K562 (cell line): ENCODE data around the gene SKIL. TPM values are rescaled to one million over a fixed set of nuclear protein-coding genes. Genes with fewer than 3 reads are reported as not detected.

Experiments
- ARID2 ChIP-seq: fragments of 450-650 bp; IDR thresholded peaks from 2 replicates; pipeline ENCODE4 v1.6.1; 2017; ENCODE audit warnings: antibody characterized with exemption, mild to moderate bottlenecking
- ARNT ChIP-seq, 2 experiments: fragments of 450-650 bp; IDR thresholded peaks; 2 replicates each; pipeline ENCODE4 v1.6.1; 2016; ENCODE audit warnings: mild to moderate bottlenecking in 1 of 2
- BRD4 ChIP-seq: fragments of 200-600 bp; sonication (generic); IDR thresholded peaks from 2 replicates; pipeline ENCODE4 v1.6.1; 2017; ENCODE audit warnings: inconsistent platforms
- CBX3 ChIP-seq, 2 experiments: IDR thresholded peaks; 1 replicate in 1 of 2; 2 replicates in 1 of 2; pipeline ENCODE4 v1.6.1; 2012; ENCODE audit warnings: inconsistent platforms in 2 of 2, low read length in 2 of 2, borderline replicate concordance in 1 of 2, control low read depth in 1 of 2
- E2F6 ChIP-seq, 2 experiments: IDR thresholded peaks; 2 replicates each; pipeline ENCODE4 v1.6.1; 2011; ENCODE audit warnings: borderline replicate concordance in 1 of 2, control low read depth in 1 of 2, low read depth in 1 of 2, low read length in 1 of 2, mild to moderate bottlenecking in 1 of 2, mixed read lengths in 1 of 2, moderate library complexity in 1 of 2; ENCODE audit not compliant: insufficient read depth in 1 of 2, insufficient read length in 1 of 2, poor library complexity in 1 of 2, severe bottlenecking in 1 of 2; ENCODE audit errors: extremely low read depth in 1 of 2
- MLLT1 ChIP-seq, 2 experiments: fragments of 450-650 bp; IDR thresholded peaks; 2 replicates each; pipeline ENCODE4 v1.6.1; 2016
- MTA1 ChIP-seq: fragments of 450-650 bp; IDR thresholded peaks from 2 replicates; pipeline ENCODE4 v1.6.1; 2017; ENCODE audit warnings: borderline replicate concordance
- NCOA2 ChIP-seq, 2 experiments: fragments of 450-650 bp; IDR thresholded peaks; 2 replicates each; pipeline ENCODE4 v1.6.1; 2018; ENCODE audit warnings: mild to moderate bottlenecking in 2 of 2, moderate library complexity in 1 of 2; ENCODE audit not compliant: partially characterized antibody in 2 of 2
- NCOR1 ChIP-seq: fragments of 450-650 bp; IDR thresholded peaks from 2 replicates; pipeline ENCODE4 v1.6.1; 2016; ENCODE audit warnings: mild to moderate bottlenecking, moderate library complexity
- NFIC ChIP-seq: fragments of 450-650 bp; IDR thresholded peaks from 2 replicates; pipeline ENCODE4 v1.6.1; 2017; ENCODE audit warnings: mild to moderate bottlenecking, inconsistent platforms
- SMARCB1 ChIP-seq: IDR thresholded peaks from 2 replicates; pipeline ENCODE4 v1.6.1; 2011; ENCODE audit warnings: improper control_type of control experiment, low read depth; ENCODE audit not compliant: insufficient read length
- SMARCE1 ChIP-seq: fragments of 450-650 bp; IDR thresholded peaks from 2 replicates; pipeline ENCODE4 v1.7.1; 2016; ENCODE audit warnings: mild to moderate bottlenecking
- SREBF1 ChIP-seq: fragments of 150-350 bp; IDR thresholded peaks from 2 replicates; pipeline ENCODE4 v1.6.1; 2014; ENCODE audit warnings: antibody characterized with exemption, low read depth, low read length, borderline replicate concordance
- TAF7 ChIP-seq: fragments of 450-650 bp; IDR thresholded peaks from 2 replicates; pipeline ENCODE4 v1.6.1; 2016; ENCODE audit warnings: missing genetic modification characterization, missing compliant biosample characterization
- ZBED1 ChIP-seq: IDR thresholded peaks from 2 replicates; pipeline ENCODE4 v1.6.1; 2014
- ZFX ChIP-seq: sonication (generic); formaldehyde crosslinking; IDR thresholded peaks from 2 replicates; pipeline ENCODE4 v1.8.0; 2022; ENCODE audit warnings: mild to moderate bottlenecking, missing genetic modification reagents, moderate library complexity
- ZNF592 ChIP-seq: fragments of 450-650 bp; IDR thresholded peaks from 2 replicates; pipeline ENCODE4 v1.6.1; 2017; ENCODE audit warnings: antibody characterized with exemption, mild to moderate bottlenecking
- polyA plus RNA-seq, 8 experiments: library from polyadenylated mRNA; depleted of rRNA in 4 of 8; stranded (reverse) in 5 of 8; unstranded in 3 of 8; fragments of >200 nt; fragmentation: Nextera tagmentation in 2 of 8; fragmentation: Illumina TruSeq in 1 of 8; extraction: Ambion mirVana in 2 of 8; extraction: Trizol in 1 of 8; gene quantifications; 2 replicates each; pipeline versions ENCODE4 v1.2.1 to v1.2.3, GENCODE V29; 2011 to 2014; ENCODE audit warnings: inconsistent platforms in 1 of 8, missing spikeins in 1 of 8
- total RNA-seq, 7 experiments: library from RNA; depleted of rRNA in 6 of 7; stranded (reverse); fragments of >200 nt in 6 of 7; fragmentation: Illumina TruSeq in 2 of 7; extraction: Trizol in 2 of 7; gene quantifications; 2 replicates each; pipeline versions ENCODE4 v1.2.1 to v1.2.3, GENCODE V29; 2011 to 2021; ENCODE audit warnings: low replicate concordance in 1 of 7
- TF ChIP-seq, protein P1 (sequence below): sonication (generic); formaldehyde crosslinking; IDR thresholded peaks from 2 replicates; pipeline ENCODE4 v1.8.0; 2022; ENCODE audit warnings: mild to moderate bottlenecking, missing genetic modification reagents

The SKIL gene
- total and polyA plus RNA-seq, 9 of the 15 experiments (the other 6 are each of a cell fraction or from before 2014, with no cell fraction given) = 4.3 to 19.1 (median 9.7) TPM

GRCh38 chr3:170355738-170356595 is 1.5 kb upstream of the SKIL start (continued):
- TF ChIP-seq BRD4 (peak; percentile 31; the same call in 1 of the 2 replicates), ARID2 (0 out of 2 replicates have a peak, but pooled peaks have one; percentile 23), MLLT1 (IDR thresholded peaks at IDR 0.05) (peak in 1 of 2 experiments; percentile 68; a peak in 1 of 4 replicates), SREBF1 (no peak), CBX3 (IDR thresholded peaks at IDR 0.05; ENCODE audit: borderline replicate concordance in 1 of 2, low read length in 2 of 2) (no peak), NCOA2 (IDR thresholded peaks at IDR 0.05; ENCODE audit: partially characterized antibody in 2 of 2) (no peak), SMARCB1 (no peak), MTA1 (peak; percentile 42; the same call in 1 of the 2 replicates), SMARCE1 (peak; percentile 45; the same call in 1 of the 2 replicates), ZBED1 (0 out of 2 replicates have a peak, but pooled peaks have one; percentile 11), ZNF592 (peak; percentile 28; the same call in 1 of the 2 replicates), ARNT (IDR thresholded peaks at IDR 0.05) (0 out of 4 replicates have a peak, but pooled peaks of 1 of the 2 experiments have one; percentile 28), NCOR1 (0 out of 2 replicates have a peak, but pooled peaks have one; percentile 24), E2F6 (IDR thresholded peaks at IDR 0.05; ENCODE audit: borderline replicate concordance in 1 of 2, extremely low read depth in 1 of 2, insufficient read depth in 1 of 2, insufficient read length in 1 of 2, low read depth in 1 of 2, low read length in 1 of 2, poor library complexity in 1 of 2, severe bottlenecking in 1 of 2) (no peak), ZFX (CRISPR knock-in tag) (peak; percentile 26), TAF7 (tag) (peak; percentile 66; the same call in 1 of the 2 replicates), NFIC (peak; percentile 83)
- TF ChIP-seq, protein P1, sequence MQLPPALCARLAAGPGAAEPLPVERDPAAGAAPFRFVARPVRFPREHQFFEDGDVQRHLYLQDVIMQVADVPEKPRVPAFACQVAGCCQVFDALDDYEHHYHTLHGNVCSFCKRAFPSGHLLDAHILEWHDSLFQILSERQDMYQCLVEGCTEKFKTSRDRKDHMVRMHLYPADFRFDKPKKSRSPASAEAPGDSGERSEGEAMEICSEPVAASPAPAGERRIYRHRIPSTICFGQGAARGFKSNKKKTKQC = 0 out of 2 replicates have a peak, but pooled peaks have one; percentile 15
